BJ (cell line): ENCODE measurements around the gene MALRD1. TPM values are rescaled to one million over a fixed set of nuclear protein-coding genes. Genes with fewer than 3 reads are reported as not detected.

Source experiments
- CTCF ChIA-PET: fragments of 350-600 bp; formaldehyde crosslinking; extraction: SDS; loops from one replicate; lab custom pipeline; 2021; ENCODE audit warnings: antibody characterized with exemption, inconsistent platforms; lab: Yijun Ruan, JAX
- POLR2A ChIA-PET: fragments of 300-600 bp; sonication (Branson Sonifier 250); formaldehyde crosslinking; extraction: SDS; loops from one replicate; lab custom pipeline; 2021; ENCODE audit warnings: antibody characterized with exemption; lab: Charles Lee
- DNase-seq: peaks from one replicate; pipeline ENCODE4 v3.0.0-alpha.2; 2011; ENCODE audit warnings: low read depth
- H3K27me3 ChIP-seq: 2 replicates; pipeline ENCODE4 v1.6.0; 2011; ENCODE audit warnings: low read length; ENCODE audit not compliant: control insufficient read depth, insufficient read depth
- H3K36me3 ChIP-seq: 2 replicates; pipeline ENCODE4 v1.5.1; 2011; ENCODE audit warnings: low read length; ENCODE audit not compliant: control insufficient read depth, insufficient read depth
- H3K4me3 ChIP-seq: 2 replicates; pipeline ENCODE4 v1.5.1; 2011; ENCODE audit warnings: low read depth, mild to moderate bottlenecking, control low read depth, low read length
- polyA plus RNA-seq: library from polyadenylated mRNA; depleted of rRNA; stranded (reverse); fragments of >200 nt; gene quantifications from 2 replicates; pipeline ENCODE4 v1.2.3, GENCODE V29; 2011
- TF ChIP-seq, protein P1 (sequence below): IDR thresholded peaks from 2 replicates; pipeline ENCODE4 v1.5.1; 2011; ENCODE audit warnings: low read depth, mild to moderate bottlenecking, control low read depth, inconsistent platforms, low read length, moderate library complexity; ENCODE audit not compliant: insufficient read depth

MALRD1 gene
- polyA plus RNA-seq, 1 experiment = not detected

DNA sequence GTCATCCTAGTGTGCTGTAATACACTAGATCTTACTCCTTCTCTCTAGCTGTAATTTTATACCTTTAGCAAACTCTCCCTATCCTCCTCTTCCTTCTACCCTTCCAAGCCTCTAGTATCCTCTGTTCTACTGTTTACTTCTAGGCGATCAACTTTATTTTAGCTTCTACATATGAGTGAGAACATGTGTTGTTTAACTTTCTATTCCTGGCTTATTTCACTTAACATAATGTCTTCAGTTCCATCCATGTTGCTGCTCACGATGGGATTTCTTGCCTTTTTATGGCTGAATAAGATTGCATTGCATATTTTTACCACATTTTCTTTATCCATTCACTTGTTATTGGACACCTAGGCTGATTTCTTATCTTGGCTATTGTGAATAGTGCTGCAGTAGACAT is 318.6 kb downstream of the MALRD1 start:
- TF ChIP-seq, protein P1, sequence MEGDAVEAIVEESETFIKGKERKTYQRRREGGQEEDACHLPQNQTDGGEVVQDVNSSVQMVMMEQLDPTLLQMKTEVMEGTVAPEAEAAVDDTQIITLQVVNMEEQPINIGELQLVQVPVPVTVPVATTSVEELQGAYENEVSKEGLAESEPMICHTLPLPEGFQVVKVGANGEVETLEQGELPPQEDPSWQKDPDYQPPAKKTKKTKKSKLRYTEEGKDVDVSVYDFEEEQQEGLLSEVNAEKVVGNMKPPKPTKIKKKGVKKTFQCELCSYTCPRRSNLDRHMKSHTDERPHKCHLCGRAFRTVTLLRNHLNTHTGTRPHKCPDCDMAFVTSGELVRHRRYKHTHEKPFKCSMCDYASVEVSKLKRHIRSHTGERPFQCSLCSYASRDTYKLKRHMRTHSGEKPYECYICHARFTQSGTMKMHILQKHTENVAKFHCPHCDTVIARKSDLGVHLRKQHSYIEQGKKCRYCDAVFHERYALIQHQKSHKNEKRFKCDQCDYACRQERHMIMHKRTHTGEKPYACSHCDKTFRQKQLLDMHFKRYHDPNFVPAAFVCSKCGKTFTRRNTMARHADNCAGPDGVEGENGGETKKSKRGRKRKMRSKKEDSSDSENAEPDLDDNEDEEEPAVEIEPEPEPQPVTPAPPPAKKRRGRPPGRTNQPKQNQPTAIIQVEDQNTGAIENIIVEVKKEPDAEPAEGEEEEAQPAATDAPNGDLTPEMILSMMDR = no peak
- H3K36me3 ChIP-seq = no peaks in the 10 kb centered on the region
- H3K4me3 ChIP-seq = no peak overlapping the region
- CTCF ChIA-PET = no interaction called here
- POLR2A ChIA-PET = no interaction called here
- no peaks in the 10 kb centered on the region for H3K27me3 ChIP-seq
- DNase-seq = no peak

DNA sequence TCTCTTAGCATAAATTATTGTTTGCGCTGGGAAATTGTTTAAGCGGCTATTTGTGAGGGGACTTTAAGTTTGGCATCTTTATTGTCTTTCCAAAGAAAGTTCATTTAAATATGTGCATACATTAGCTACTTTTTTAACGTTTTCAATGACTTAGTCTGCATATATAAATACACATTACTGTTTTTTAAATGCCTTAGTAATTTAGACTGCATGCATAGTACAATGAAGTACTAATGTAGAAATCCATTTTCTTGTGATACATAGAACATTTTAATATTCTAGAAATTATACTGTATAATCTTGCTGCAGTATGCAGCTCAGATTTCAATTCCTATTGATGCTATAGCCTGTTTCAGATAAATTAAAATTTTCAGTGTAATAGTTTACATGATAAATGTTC is 325.4 kb downstream of the MALRD1 start:
- H3K27me3 ChIP-seq = no peaks in the 10 kb centered on the region
- ChIA-PET POLR2A (no interaction called here), CTCF (no interaction called here)
- DNase-seq = no peak
- TF ChIP-seq, protein P1 = no peak
- H3K4me3 ChIP-seq = no peak overlapping the region
- H3K36me3 ChIP-seq = no peaks in the 10 kb centered on the region

DNA sequence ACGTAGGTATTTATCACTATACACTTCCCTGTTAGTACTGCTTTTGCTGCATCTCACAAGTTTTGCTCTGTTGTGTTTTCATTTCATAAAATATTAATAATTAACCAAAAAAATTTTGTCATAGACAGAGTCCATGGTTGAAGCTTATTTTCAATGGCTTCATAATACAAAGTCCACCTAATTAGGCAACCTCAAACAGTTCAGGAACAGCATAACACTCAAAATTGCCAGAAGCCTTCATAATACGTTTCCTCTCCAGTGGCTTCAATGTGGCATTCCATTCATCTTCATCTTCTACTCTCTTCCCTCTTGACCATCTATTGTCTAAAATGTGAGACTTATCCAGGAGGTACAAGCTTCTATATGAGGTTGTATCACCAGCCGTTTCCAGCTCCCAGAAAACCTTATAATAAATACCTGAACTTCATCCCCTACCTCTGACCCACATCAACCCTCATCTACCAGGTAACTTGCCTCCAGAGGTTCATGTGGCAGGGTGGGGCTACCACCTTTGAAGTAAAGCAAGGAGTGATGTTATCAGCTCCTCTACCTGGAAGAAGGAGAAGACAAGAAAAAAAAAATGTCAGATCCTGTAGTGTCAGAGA is 337.3 kb downstream of the MALRD1 start:
- CTCF ChIA-PET = interaction anchor here (0.6 kb wide), 1 partner anchor 1476 kb away, joined by 3 read pairs; no protein-coding TSS in a partner anchor
- no peak for DNase-seq
- no peaks in the 10 kb centered on the region for H3K36me3 ChIP-seq
- no peak overlapping the region for H3K4me3 ChIP-seq
- no peaks in the 10 kb centered on the region for H3K27me3 ChIP-seq
- TF ChIP-seq, protein P1 = no peak
- POLR2A ChIA-PET = no interaction called here

DNA sequence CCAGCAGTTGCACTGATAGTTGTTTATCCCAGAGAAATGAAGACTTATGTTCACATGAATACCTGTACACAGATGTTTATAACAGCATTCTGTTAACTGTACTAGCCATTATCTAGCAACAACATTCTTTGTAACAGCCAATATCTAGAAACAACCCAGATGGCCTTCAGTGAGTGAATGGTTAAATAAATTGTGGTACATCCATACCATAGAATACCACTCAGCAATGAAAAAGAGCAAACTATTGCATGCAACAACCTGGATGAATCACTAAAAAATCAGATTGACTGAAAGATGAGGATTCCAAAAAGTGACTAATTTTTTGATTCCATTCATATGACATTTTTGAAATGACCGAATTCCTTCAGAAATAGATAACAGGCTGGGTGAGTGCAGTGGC is 360.3 kb downstream of the MALRD1 start:
- ChIA-PET CTCF (no interaction called here), POLR2A (no interaction called here)
- TF ChIP-seq, protein P1 = no peak
- Histone ChIP-seq H3K36me3 (no peaks in the 10 kb centered on the region), H3K4me3 (no peak overlapping the region), H3K27me3 (no peaks in the 10 kb centered on the region)
- DNase-seq = no peak

DNA sequence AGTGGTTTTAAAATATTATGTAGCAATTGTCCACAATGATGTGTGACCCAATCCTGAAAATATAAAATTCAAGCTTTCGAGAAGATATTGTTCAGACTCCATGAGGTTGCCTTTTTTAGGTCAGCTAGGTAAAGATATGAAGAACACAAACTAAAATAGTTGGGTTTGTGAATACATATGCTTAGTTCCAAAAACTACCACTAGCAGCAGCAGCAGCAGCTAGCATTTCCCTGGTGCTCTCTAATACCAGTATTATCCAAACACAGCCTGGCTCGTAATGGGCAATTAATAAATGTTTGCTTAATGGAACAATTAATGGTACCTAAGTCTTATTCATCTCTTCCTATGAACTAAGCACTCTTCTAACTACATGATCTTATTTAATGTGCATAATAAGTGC is 362.5 kb downstream of the MALRD1 start:
- Histone ChIP-seq H3K36me3 (no peaks in the 10 kb centered on the region), H3K27me3 (no peaks in the 10 kb centered on the region), H3K4me3 (no peak overlapping the region)
- TF ChIP-seq, protein P1 = no peak
- DNase-seq = no peak
- ChIA-PET POLR2A (no interaction called here), CTCF (no interaction called here)
